DMS79 treated with DMSO at 0.1 percent for 48 hours (cell line): ENCODE measurements around the gene SPCS3.
"Not testable (repeated sequence)": the region's sequence is repeated elsewhere in the genome, so short reads cannot be mapped to it uniquely, and the experiment has no call there.

Experiments
- DNase-seq: peaks from one replicate; lab custom pipeline; 2025; lab: John Stamatoyannopoulos, UW

Gene SPCS3

DNA sequence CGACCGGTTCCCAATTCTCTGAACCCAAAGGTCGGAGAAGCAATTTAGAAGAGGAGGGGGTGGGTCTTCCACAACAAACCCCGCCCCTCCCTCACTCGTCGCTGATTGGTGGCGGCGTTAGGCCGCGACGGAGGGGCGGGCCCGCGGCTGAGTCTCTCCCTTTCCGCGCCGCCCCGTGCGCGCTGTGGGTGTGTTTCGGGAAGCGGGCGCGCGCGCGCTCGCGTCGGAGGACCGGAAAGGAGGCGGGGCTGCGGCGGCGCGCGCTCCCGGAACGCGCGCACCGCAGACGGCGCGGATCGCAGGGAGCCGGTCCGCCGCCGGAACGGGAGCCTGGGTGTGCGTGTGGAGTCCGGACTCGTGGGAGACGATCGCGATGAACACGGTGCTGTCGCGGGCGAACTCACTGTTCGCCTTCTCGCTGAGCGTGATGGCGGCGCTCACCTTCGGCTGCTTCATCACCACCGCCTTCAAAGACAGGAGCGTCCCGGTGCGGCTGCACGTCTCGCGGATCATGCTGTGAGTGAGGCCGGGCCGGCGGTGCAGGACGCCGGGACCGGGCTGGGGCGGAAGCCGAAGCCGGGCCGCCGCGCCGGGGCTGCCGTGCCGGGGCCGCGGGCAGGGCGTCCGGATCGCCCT lies at the start of gene SPCS3:
Gene SPCS3 (plus strand): TSS at position 263 of the 636 bp plus-strand sequence. CDS start 111 bp downstream, at position 374.
- peak; percentile 59 for DNase-seq

GRCh38 chr4:176270669-176271068 lies 49.1 kb upstream of the SPCS3 start:
- no peak for DNase-seq

DNA sequence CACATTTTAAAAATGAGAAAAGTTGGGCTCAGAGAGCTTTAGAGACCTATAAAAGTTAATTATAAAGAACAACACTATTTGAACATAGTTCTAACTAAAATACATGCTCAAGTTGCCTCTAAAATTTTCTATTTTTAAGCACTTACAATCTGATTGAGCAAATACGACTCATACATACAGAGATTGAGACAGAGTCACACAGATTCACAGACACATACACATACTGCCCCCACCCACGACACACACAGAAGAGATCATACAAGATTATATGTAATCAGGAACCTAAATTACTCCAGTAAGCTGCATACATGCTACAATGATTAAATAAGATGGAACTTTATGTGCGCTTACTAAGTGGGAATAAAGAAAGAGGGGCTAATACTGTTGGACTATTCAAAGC lies 48.0 kb upstream of the SPCS3 start:
- no peak for DNase-seq

GRCh38 chr4:176272799-176273198 lies 47.0 kb upstream of the SPCS3 start:
- DNase-seq: no peak

DNA sequence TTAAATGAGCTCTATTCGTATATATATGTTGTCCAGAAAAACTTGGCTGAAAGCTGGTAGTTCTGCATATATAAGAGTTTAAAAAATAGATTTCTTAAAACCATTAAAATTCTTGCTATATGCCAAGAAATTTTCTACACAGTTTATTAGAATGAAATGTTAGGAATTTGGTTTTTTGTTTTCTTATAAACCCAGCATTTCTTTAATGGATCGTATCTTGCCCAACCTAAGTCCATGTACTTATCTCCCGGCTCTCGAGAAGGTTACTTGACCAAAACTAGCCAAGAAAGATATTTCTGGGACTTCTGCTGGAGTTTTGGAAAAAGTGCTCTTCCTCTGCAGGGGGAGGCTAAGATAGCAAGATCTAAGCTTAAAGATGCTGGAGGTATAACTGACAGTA lies 46.0 kb upstream of the SPCS3 start:
- DNase-seq: no peak

- no peak for DNase-seq
These were observed 45.3 kb upstream of the SPCS3 start for GRCh38 chr4:176274441-176274840.

DNA sequence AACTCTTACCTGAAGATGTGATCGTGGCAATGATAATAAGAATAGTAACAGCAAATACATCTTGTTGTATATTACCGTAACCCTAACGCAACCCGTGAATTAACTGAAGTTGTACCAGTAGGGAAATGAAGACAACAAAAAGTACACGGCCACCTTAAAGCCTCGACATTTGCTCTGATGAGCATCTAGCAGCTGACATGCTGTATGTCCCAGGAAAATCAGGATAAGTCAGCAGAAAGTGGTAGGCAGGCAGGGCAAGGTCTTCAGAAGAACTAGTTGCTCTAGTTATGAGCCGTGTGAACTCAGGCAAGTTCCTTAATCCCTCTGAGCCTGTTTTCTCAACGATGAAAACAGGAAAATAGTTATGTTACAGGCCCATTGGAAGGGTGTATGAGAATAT lies 43.1 kb upstream of the SPCS3 start:
- DNase-seq: no peak

DNA sequence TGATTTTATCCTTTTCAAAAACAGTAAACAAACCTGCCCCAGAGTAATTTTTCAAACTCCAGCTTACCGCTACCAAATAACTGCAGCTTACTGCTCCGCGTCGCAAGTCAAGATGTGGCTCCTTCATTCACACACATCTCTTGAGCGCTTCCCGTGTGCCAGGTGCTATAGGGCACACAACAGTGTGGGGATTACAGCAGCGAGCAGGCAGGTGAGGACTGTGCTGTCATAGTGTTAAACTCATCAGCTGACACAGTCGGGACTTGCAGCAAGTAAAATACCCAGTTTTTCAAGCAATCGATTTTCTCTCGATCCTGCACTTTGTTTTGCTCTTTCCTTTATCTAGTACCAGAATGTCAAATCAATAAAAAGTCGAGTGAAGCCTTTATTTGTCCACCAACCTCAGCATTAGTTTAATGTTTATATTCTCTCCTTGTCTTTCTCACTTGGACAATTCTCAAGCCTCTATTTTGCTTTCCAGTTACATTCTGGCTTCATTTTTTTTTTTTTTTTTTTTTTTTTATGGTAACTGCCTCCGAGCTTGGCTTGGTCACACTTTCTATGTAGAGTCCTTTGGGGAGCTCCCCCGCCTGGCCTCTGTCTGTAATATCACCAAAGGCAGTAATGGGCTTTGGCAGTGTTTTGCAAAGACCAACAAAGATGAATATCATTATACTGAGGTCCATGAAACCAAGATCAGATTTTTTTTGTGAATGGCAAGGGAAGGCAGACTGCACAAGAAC lies 42.4 kb upstream of the SPCS3 start:
- DNase-seq: no peak

DNA sequence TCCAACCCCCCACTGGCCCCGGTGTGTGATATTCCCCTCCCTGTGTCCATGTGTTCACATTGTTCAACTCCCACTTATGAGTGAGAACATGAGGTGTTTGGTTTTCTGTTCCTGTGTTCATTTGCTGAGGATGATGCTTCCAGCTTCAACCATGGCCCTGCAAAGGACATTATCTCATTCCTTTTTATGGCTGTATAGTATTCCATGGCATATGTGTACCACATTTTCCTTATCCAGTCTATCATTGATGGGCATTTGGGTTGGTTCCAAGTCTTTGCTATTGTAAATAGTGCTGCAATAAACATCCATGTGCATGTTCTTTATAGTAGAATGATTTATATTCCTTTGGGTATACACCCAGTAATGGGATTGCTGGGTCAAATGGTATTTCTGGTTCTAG lies 40.2 kb upstream of the SPCS3 start:
- not testable (repeated sequence) for DNase-seq

DNA sequence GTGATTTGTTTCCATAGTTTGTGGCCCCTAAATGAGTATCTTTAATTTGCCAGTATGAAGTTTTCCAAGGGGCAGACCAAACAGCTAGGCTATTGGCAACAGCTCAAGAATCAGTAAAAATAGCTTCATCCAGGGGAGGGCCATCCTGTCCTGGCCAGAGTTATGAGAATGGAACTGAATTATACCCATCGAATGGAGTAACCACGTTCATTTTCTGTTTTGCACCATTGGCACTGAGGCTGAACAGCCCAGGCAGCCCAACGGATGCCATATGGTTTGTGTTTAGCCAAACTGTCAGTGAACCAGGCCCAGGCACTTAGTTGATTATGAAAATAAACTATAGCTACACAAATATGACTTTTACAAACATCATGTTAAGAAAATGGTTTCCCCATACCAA lies 33.0 kb upstream of the SPCS3 start:
- DNase-seq: no peak

- DNase-seq: no peak
These were observed 32.2 kb upstream of the SPCS3 start for GRCh38 chr4:176287546-176287945.

DNA sequence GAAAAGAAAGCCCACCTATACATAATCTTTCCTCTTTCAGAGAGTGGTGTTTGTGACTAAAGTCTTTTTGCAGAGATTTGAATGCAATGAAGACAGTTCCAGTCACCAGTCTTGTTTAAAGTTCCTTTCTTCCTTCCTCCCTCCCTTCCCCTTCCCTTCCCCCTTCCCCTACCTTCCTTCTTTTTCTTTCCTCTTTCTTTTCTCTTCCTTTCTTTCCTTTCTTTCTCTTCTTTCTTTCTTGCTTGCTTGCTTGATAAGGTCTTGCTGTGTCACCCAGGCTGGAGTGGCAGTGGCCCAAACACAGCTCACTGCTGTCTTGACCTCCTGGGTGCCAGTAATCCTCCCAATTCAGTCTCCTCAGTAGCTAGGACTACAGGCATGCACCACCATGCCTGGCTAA lies 31.7 kb upstream of the SPCS3 start:
- DNase-seq: no peak

DNA sequence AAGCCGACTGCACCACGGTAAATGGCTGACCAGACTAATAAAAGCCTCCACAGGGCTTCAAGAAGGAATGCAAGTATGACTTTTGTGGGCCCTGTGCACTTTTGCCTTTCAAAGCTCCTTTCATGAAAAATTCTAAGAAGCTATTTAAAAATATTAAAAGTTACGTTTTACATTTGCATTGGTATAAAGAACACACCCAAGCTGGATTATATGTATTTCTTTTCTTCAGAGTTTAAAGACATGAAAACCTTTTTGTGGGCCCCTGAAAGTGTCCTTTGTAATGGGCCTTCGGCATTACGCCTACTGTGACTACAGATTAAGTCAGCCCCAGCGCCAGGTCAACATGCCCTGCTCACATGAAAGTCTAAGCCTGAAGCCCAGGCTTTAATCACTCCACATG lies 30.2 kb upstream of the SPCS3 start:
- DNase-seq: no peak

DNA sequence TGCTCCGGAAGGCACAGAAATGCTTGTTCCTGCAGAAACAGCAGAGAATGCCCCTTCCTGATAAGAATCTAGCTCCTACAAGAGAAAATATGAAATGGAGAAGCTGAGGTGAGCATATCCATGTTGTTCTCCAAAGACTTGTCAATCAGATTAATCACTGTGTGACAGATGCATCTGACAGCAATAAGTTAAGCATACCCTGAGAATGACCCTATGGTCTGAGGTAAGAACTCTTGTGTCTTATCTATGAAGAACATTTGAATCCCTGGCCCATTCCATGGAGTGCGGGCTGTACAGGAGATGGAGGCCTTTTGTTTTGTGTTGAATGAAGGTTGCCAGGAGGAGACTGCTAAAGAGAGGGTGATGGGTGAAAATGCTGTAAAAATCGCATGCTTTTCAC lies 29.2 kb upstream of the SPCS3 start:
- DNase-seq: no peak

- DNase-seq: no peak
These were observed 28.0 kb upstream of the SPCS3 start for GRCh38 chr4:176291748-176292147.

GRCh38 chr4:176292920-176293319 lies 26.8 kb upstream of the SPCS3 start:
- DNase-seq: no peak

GRCh38 chr4:176293660-176294059 lies 26.1 kb upstream of the SPCS3 start:
- DNase-seq: no peak

- DNase-seq: not testable (repeated sequence)
These were observed 23.9 kb upstream of the SPCS3 start for GRCh38 chr4:176295907-176296306.

DNA sequence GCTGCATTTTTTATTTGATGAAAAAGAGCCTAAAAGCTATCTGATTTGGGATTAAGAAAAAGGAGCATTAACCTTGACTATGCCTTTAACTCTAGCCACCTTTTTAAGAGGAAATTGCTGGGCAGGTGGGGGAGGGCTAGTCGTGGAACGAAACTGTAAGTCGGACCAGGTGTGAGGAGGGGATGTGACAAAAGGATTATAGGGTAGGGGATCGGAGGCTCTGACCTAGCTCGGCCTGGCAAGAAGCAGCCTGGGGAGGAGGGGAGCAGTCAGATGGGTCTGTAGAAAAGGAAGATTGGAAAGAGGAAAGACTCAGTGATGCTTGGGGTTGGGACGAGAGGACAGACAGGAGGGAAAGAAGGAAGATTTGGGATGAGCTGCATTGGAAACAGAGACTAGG lies 21.1 kb upstream of the SPCS3 start:
- no peak for DNase-seq

DNA sequence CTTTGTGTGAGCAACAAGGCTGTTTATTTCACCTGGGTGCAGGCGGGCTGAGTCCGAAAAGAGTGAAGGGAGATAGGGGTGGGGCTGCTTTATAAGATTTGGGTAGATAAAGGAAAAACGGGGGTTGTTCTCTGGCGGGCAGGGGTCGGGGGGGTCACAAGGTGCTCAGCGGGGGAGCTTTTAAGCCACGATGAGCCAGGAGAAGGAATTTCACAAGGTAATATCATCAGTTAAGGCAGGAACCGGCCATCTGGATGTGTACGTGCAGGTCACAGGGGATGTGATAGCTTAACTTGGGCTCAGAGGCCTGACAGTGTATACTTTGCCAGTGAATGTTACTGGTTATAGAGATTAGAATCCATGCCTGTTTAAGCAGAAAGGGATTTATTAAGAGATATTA lies 19.7 kb upstream of the SPCS3 start:
- DNase-seq: no peak

DNA sequence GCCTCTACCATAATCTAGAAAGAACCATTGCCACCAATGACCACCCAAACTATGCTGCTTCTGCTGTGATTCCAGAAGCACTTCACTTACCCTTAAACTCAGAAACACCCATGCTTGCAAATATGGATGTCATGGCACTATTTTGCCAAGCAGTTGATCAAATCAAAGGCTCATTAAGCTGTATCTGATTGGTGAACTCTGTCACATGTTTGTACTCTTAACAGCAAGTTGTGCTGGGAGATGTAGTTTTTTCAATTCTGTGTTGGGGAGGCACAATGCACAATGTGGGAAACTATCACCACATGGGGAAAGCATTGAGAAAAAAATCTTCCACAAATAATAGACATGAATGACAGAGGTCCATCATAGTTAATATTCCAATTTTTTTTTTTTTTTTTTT lies 19.2 kb upstream of the SPCS3 start:
- no peak for DNase-seq

- DNase-seq: no peak
These were observed 17.2 kb upstream of the SPCS3 start for GRCh38 chr4:176302283-176303275.

GRCh38 chr4:176303938-176304337 lies 15.8 kb upstream of the SPCS3 start:
- no peak for DNase-seq
